Caco-2 (cell line): ENCODE results near the gene IRX3. TPM values are rescaled to one million over a fixed set of nuclear protein-coding genes. Genes with fewer than 3 reads are reported as not detected.

Experiments used
- BruUV-seq: library from RNA; stranded (reverse); fragments of 400-500 nt; replicated peaks from 2 replicates; lab custom pipeline; 2021; lab: Mats Ljungman, UMichigan
- CTCF ChIA-PET: fragments of 300-600 bp; sonication (Branson Sonifier 250); formaldehyde crosslinking; loops from one replicate; lab custom pipeline; 2022; ENCODE audit warnings: antibody characterized with exemption; lab: Charles Lee
- POLR2A ChIA-PET: fragments of 300-600 bp; sonication (Branson Sonifier 250); formaldehyde crosslinking; loops from one replicate; lab custom pipeline; 2022; ENCODE audit warnings: antibody characterized with exemption; lab: Charles Lee
- DNase-seq, 2 experiments: peaks; one replicate each; pipeline versions ENCODE4 v3.0.0 to v3.0.0-alpha.2; 2020 to 2022
- H3K27me3 ChIP-seq: replicated peaks from 2 replicates; pipeline ENCODE4 v1.6.0; 2011; ENCODE audit warnings: low read length; ENCODE audit not compliant: control insufficient read depth, insufficient read depth
- H3K36me3 ChIP-seq: 2 replicates; pipeline ENCODE4 v1.5.1; 2011; ENCODE audit warnings: low read length; ENCODE audit not compliant: control insufficient read depth, insufficient read depth
- H3K4me1 ChIP-seq: fragments of 250-450 bp; sonication (Bioruptor Pico); 2 replicates; pipeline ENCODE4 v1.5.1; 2020; ENCODE audit warnings: mild to moderate bottlenecking
- H3K4me3 ChIP-seq: 2 replicates; pipeline ENCODE4 v1.5.1; 2011; ENCODE audit warnings: low read depth, mild to moderate bottlenecking, control low read depth, low read length
- H3K9me3 ChIP-seq: fragments of 250-450 bp; sonication (Bioruptor Pico); 2 replicates; pipeline ENCODE4 v1.5.1; 2020; ENCODE audit warnings: mild to moderate bottlenecking, moderate library complexity
- H3K27ac Mint-ChIP-seq: one replicate; pipeline ENCODE4 v1.8.0; 2022; ENCODE audit warnings: mixed read lengths; ENCODE audit not compliant: unreplicated experiment
- H3K27me3 Mint-ChIP-seq: one replicate; pipeline ENCODE4 v1.8.0; 2022; ENCODE audit warnings: mixed read lengths; ENCODE audit not compliant: insufficient read depth, unreplicated experiment
- H3K36me3 Mint-ChIP-seq: one replicate; pipeline ENCODE4 v1.8.0; 2022; ENCODE audit warnings: mild to moderate bottlenecking, mixed read lengths; ENCODE audit not compliant: insufficient read depth, unreplicated experiment
- H3K4me1 Mint-ChIP-seq: one replicate; pipeline ENCODE4 v1.8.0; 2022; ENCODE audit warnings: low read depth, mixed read lengths; ENCODE audit not compliant: unreplicated experiment
- H3K4me3 Mint-ChIP-seq: one replicate; pipeline ENCODE4 v1.8.0; 2022; ENCODE audit warnings: mild to moderate bottlenecking, moderate library complexity, mixed read lengths; ENCODE audit not compliant: unreplicated experiment
- H3K9me3 Mint-ChIP-seq: one replicate; pipeline ENCODE4 v1.8.0; 2022; ENCODE audit warnings: mixed read lengths; ENCODE audit not compliant: unreplicated experiment
- CTCF ChIP-seq, 2 experiments: fragments of 200-600 bp in 1 of 2; IDR thresholded peaks; 1 replicate in 1 of 2; 2 replicates in 1 of 2; pipeline versions ENCODE4 v1.5.1 to v1.8.0; 2011 to 2022; ENCODE audit warnings: antibody characterized with exemption in 1 of 2, control low read depth in 1 of 2, inconsistent platforms in 1 of 2, low read depth in 1 of 2, low read length in 1 of 2, mild to moderate bottlenecking in 1 of 2, moderate library complexity in 1 of 2; ENCODE audit not compliant: insufficient read depth in 1 of 2, severe bottlenecking in 1 of 2, unreplicated experiment in 1 of 2
- intact Hi-C: fragments of 100-400 bp; cut with micrococcal nuclease; formaldehyde crosslinking; loops from one replicate; pipeline ENCODE4 v1.10.0; 2022; ENCODE audit not compliant: unreplicated experiment
- total RNA-seq: library from RNA; stranded (reverse); gene quantifications from 2 replicates; pipeline ENCODE4 v1.2.3, GENCODE V29; 2022

Gene IRX3
- total RNA-seq, 1 experiment from 2014 or later: 73.3 TPM

DNA sequence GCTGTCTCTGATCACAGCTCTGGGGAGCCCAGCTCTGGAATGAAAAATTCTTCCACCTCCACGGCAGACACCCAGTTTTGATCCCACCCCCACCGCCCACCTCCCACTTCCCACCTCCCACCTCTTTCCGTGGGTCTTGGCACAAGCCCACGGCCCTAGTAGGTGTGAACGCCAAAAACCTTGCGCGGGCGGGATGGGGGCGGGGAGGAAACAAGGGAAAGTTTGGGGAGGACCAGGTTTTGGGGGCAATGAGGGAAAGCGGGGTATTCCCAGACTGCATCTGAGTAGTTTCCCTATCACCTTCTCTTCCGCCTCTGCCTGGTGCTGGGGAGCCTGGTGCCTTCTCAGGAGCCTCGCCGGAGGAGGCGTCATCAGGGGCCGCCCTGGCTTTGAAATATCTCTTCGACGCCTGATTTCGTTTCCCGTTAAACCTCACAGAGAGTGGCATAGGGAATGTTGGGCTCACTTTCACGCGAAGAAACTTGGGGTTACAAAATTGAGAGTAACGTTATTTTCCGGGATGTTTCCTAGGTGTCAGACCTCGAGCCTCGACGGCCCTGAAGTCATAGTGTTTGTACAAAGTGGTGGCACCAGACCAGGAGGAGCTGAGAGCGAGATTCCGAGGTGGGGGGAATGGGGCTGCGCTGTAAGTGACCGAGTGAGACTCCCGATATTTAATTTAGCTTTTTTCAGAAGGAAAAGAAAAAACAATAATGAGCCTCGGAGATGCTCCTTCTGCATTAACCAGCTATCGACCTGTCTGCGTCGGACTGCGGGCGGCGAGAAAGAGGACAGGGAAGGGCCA is 1.6 kb upstream of the IRX3 start:
- no peak overlapping the region for H3K4me3 ChIP-seq
- no peak for TF ChIP-seq CTCF (IDR thresholded peaks at IDR 0.05; ENCODE audit: insufficient read depth in 1 of 2, low read depth in 1 of 2, low read length in 1 of 2, severe bottlenecking in 1 of 2, unreplicated experiment in 1 of 2)
- Mint-ChIP-seq H3K9me3 (no peaks in the 10 kb centered on the region), H3K4me1 (peaks cover 7% of the 10 kb centered on the region), H3K4me3 (peak overlapping the region; percentile 34), H3K27me3 (no peaks in the 10 kb centered on the region), H3K27ac (no peak overlapping the region), H3K36me3 (peaks cover 37% of the 10 kb centered on the region)
- no peaks in the 10 kb centered on the region for H3K36me3 ChIP-seq
- intact Hi-C loops: loop anchor here (5.0 to 10.0 kb wide), 6 partner anchors 339 to 967 kb away; no protein-coding TSS in a partner anchor
- no TSS peak for BruUV-seq
- H3K27me3 ChIP-seq: no peaks in the 10 kb centered on the region
- no peaks in the 10 kb centered on the region for H3K9me3 ChIP-seq
- 0 out of 2 replicates have a peak, but pooled peaks cover 5% of the 10 kb centered on the region for H3K4me1 ChIP-seq
- POLR2A ChIA-PET: no interaction called here
- DNase-seq: no peak
- CTCF ChIA-PET: no interaction called here

GRCh38 chr16:54287131-54288029 is 793 bp upstream of the IRX3 start:
- BruUV-seq: TSS peak; percentile 25

More at GRCh38 chr16:54287131-54288029, 793 bp upstream of the IRX3 start:
- Mint-ChIP-seq H3K27me3 (no peaks in the 10 kb centered on the region), H3K27ac (peak overlapping the region; percentile 72), H3K4me3 (peak overlapping the region; percentile 85), H3K4me1 (peaks cover 7% of the 10 kb centered on the region), H3K9me3 (no peaks in the 10 kb centered on the region), H3K36me3 (peaks cover 46% of the 10 kb centered on the region)
- no peaks in the 10 kb centered on the region for H3K36me3 ChIP-seq
- 0 out of 2 replicates have a peak, but pooled peaks cover 5% of the 10 kb centered on the region for H3K4me1 ChIP-seq
- no peak for DNase-seq
- no peaks in the 10 kb centered on the region for H3K9me3 ChIP-seq
- H3K27me3 ChIP-seq: no peaks in the 10 kb centered on the region
- peak overlapping the region; percentile 83 for H3K4me3 ChIP-seq
- ChIA-PET POLR2A (interaction anchor here (0.6 kb wide), 1 partner anchor 362 kb away, joined by 3 read pairs; no protein-coding TSS in a partner anchor), CTCF (interaction anchor here (0.5 to 0.9 kb wide), 4 partner anchors 12 to 649 kb away, joined by 3 to 10 read pairs (median 4); no protein-coding TSS in a partner anchor)
- TF ChIP-seq CTCF (IDR thresholded peaks at IDR 0.05; ENCODE audit: insufficient read depth in 1 of 2, low read depth in 1 of 2, low read length in 1 of 2, severe bottlenecking in 1 of 2, unreplicated experiment in 1 of 2): no peak
- intact Hi-C loops: loop anchor here (5.0 to 10.0 kb wide), 6 partner anchors 340 to 967 kb away; no protein-coding TSS in a partner anchor
